NCI-H510A treated with DMSO at 0.1 percent for 48 hours (cell line): ENCODE data around the gene MYH7.
"Not testable (repeated sequence)": the region's sequence is repeated elsewhere in the genome, so short reads cannot be mapped to it uniquely, and the experiment has no call there.

ENCODE experiments used
- DNase-seq: peaks from one replicate; lab custom pipeline; 2025; lab: John Stamatoyannopoulos, UW

Gene MYH7

DNA sequence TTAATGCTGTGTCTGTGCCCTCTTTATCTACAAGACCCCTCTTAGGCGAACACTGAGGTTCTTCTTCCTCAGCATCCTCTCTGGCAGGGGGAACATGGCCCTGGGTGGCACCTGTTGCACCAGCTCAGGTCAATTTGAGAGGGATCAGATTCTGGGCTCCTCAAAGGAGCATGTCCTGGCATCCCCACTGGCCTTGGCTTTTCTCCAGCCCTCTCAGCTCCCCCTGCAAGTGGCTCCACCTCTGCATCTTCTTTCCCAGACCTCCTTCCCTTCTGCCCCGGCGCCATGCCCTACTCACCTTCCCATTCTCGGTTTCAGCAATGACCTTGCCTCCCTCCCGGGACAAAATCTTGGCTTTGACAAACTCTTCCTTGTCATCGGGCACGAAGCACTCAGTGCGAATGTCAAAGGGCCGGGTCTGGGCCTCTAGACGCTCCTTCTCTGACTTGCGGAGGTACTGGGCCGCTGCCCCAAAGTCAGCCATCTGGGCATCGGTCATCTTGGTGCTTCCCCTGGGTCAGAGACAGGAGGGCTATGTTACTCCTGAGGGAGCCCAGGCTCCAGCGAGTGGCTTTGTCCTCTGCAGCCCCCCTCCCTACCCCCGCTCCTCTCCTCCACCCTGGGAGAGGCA lies 28.6 kb downstream of the MYH7 start:
- DNase-seq: no peak

DNA sequence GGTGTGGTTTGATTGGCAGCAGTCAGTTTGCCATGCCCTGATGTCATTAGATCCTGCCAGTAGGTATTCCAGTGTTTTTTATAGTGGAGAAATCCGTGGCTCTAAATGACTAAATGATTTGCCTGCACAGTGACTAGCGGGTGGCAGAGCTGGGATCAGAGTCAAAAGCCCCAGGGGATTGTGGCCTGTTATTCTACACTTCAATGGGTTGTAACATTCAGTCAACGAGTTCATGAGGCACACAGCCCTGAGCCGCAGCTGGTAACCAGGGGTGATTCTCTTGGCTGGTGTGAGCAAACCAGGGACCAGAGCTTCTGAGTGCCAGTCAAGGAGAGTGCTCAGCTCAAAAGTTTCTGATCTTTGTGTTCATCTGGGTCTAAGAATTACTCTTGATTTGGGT lies 29.2 kb downstream of the MYH7 start:
- no peak for DNase-seq

DNA sequence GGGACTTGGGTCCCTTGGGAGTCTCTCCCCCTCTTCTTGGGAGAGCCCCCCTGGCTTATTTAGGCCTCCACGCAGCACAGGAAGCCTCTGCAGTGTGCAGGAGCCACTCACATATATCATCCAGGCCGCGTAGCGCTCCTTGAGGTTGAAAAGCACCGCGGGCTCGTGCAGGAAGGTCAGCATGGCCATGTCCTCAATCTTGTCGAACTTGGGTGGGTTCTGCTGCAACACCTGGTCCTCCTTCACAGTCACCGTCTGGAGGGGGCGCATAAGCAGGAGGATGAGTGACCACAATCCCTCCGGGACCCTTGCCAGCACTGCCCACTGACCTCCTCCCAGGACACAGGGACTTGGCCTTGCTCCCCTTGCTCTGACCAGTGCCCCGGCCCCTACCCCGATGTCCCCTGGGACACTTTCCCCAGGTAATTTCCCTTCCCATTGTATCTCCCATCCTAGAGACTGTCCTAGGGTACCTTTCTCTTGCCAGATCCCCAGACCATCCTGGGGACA lies 29.9 kb downstream of the MYH7 start:
- DNase-seq: no peak

DNA sequence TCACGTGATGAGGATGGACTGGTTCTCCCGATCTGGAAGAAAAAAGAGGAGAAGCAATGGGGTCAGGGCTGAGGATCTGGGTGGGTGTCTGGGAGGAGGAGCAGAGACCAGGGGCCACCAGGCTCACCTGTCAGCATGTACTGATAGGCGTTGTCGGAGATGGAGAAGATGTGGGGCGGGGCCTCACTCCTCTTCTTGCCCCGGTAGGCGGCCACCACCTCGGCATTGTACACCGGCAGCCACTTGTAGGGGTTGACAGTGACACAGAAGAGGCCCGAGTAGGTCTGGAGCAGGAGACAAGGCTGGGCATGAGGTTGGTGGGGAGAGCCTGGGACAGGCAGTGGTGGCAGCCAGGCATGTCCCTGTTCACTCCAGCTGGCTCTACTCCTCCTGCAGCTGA lies 30.4 kb downstream of the MYH7 start:
- no peak for DNase-seq

DNA sequence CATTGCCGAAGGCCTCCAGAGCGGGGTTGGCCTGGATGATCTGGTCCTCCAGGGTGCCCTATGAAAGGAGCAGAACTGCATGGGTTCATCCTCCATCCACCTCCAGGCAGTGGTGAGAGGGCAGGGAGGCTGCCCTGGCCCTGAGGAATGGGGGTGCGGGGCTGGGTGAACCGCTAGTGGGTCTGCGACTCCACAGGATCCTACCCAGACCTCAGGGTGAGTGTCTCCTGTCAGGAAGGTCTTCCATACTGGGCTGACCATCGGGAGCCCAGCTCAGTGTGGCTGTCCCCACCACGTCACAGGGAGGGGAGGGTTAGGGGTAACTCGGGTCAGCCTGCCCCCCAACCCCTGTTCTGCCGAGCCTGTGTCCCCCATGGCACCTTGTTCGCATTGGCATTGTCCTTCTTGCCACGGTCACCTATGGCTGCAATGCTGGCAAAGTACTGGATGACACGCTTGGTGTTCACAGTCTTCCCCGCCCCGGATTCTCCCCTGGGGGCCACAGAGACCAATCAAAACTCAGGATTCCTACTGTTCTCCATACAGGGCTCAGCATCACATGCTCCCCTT lies 31.0 kb downstream of the MYH7 start:
- no peak for DNase-seq

DNA sequence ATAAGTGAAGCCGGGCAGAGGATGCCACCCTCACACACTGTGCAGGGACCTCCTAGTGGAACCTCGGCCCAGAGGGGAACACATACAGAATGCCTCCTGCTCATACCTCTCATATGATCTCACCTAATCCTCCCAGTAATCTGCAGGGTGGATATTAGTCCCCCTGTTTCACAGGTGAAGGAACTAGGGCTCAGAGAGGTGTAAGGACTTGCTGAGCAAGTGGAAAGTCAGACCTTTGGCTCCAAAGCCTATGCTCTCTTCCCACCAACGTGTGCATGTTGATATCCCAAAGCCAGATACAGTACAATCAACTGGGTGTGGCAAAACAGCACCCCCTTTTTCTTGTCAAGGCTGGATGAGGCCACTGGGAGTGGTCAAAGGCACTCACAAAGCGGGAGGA lies 31.6 kb downstream of the MYH7 start:
- DNase-seq: no peak

DNA sequence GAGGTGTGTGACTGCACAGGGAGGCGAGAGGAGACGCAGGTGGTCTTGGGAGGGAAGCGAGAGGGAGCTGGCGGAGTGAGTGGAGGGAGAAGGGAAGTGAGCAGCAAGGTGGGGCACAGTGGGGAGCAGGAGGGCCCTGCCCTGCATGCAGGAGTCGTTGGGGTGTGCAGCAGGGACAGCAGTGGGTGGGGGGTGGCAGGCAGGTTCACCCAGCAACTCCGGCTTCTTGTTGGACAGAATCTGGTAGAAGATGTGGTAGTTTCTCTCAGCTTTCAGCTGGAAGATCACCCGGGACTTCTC lies 32.4 kb downstream of the MYH7 start:
- DNase-seq: no peak

DNA sequence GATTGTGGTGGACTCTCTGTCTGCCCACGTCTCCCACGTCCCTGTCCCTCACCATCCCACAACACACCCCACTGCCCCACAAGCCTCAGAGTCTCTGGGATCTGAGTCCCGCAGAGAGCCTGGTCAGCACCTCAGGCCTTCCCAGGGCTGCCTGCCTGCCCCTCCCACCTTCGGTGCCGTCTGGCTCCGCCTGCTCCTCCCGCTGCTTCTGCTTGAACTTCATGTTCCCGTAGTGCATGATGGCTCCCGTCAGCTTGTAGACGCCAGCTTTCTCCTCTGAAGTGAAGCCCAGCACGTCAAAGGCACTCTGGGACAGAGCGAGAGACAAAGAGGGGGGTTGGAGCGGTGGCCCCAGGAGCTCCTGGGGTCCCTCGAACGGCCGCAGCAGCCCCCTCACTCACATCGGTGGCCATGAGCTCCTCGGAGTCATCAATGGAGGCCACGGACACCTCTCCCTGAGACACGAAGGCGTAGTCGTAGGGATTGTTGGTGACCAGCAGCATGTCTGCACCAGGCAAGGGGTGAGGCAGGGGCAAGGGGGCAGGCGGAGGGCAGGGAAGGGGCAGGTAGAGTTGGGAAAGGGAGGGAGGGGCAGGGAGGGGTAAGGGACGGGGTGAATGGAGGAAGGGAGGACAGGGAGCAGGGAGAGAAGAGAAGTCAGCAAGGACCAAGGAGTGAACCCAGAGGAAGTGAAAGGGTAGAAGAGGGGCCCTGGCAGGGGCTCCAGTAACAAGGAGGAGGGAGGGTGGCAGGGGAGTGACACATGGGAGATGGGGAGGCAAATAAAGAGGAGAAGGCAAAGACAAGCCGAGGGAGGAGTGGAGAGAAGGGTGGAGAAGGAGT lies 32.9 kb downstream of the MYH7 start:
- no peak for DNase-seq

DNA sequence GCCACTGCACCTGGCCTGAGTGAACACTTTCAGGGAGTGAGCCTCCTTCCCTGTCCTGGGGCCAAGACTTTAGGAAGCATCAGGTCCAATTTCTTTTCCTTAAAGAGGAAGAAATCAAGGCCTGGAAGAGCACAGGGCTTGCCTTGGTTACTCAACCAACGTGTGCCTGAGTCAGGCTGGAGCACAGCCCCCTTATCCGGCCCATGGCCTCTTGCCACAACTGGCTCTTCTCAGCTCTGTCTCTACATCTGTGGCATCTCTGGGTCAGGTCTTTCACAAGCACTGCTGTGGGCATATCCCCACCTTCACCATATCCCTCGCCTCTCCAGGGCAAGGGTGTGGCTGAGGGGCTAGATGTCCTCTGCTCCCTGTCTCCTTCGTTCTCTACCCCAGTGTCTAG lies 34.2 kb downstream of the MYH7 start:
- DNase-seq: no peak

DNA sequence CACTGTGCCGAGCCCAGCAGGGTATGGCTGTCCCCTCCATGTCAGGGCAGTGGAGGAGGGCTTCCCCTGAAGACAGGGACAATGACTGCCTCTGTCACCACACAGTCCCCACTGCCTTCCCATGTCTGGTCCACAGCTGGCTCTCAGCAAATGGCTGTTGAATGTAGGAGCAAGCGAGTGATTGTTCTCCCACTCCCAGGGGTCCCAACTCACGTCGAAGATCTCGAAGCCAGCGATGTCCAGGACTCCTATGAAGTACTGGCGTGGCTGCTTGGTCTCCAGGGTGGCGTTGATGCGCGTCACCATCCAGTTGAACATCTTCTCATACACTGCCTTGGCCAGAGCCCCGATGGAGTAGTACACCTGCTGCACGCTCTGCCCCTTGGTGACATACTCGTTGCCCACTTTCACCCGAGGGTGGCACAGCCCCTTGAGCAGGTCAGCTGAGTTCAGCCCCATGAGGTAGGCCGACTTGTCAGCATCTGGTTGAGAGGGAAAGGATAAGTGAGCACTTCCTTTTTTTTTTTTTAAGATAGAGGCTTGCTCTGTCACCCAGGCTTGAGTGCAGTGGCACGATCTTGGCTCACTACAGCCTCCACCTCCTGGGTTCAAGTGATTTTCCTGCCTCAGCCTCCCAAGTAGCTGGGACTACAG lies 34.8 kb downstream of the MYH7 start:
- DNase-seq: not testable (repeated sequence)

DNA sequence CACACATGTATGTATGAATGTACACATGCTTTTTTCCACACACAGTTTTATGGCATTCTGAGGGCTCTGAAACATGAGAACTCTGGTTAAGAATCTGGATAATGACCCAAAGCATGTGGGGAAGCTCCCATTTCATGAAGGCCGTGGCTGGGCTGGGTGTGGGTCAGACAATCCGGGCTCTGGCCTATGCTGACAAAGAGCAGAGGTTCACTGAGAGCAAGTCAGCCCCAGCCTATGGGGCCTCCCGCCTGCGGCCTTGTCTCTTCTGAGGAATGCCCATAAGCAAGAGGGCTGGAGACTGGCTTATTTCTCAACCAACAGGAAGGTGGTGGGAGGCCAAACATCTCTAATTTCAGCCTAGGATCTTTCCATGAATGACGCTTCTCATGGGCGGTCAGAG lies 35.9 kb downstream of the MYH7 start:
- DNase-seq: no peak

DNA sequence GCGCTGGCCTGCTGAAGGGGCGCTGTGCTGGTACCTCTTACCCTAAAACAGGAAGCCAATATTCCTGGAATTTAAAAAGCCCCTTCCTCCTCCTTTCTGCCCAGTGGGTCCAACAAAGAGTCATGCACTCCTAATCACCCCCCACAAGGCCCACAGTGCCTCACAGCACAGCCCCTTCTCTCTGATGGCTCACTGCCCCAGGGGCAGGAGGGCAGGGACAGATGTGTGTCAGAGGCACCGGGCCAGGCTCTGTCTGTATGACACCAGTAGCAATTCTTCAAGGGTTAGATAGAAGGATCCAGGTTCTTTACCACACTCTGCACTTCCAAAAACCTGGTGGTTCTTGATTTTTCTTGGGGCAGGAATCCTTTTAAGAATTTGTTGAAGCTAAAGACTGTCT lies 36.3 kb downstream of the MYH7 start:
- DNase-seq: no peak

DNA sequence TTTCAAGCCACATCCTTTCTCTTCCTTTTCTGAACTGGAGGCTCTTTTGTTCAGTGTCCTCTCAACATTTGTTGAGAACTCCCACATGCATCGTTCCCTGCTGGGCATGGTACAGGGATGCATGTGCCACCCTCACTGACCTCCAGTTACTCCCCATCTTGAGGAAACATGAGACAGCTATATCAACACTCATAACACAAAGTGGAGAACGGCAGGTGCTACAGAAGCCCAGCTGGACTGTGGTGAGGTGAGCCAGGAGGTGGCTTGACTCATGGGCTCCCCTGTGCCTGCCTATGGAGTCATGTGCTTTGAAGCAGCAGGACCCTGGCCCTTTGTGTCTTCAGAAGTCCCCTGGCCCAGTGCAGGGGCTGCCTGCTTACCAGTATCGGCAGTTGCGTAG lies 37.1 kb downstream of the MYH7 start:
- peak; percentile 64 for DNase-seq

DNA sequence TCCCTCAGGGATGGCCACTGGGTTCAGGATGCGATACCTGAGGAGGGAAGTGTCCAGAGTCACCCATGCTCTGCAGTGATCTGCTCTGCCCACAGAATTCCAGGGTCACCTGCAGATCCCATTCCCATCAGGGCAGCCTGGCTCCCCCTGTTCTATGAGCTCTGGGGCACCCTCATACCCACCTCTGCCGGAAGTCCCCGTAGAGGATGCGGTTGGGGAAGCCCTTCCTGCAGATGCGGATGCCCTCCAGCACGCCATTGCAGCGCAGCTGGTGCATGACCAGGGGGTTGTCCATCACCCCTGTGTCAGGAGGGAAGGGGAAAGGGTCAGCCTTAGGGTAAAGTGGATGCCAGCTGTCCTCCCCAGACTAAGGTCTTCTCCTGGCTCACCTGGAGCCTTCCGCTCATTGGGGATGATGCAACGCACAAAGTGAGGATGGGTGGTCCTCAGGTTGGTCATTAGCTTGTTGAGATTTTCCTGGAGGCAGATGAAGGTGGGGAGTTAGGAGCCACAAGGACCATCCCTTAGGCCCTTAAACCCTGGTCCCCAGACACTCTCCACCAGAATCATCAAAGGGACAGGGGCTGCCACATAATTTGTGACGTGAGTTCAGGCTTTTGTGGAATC lies 38.6 kb downstream of the MYH7 start:
- DNase-seq: no peak

DNA sequence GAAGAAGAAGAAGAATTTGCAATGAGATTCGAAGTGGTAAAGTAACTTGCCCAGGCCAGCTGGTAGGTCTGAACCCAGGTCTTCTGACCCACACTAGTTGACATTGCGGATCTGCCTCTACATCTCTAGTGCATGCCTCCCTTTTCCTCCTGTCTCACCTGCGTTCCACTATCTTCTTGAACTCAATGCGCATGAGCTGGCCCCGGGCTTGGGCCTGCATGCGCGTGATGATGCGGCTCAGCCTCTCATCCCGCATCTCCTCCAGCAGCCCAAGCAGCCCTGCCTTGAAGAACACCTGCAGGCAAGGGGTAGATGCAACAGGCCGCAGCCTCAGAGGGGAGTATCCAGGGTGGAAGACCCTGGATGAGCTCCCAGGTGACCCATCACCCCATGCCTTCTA lies 39.3 kb downstream of the MYH7 start:
- no peak for DNase-seq

DNA sequence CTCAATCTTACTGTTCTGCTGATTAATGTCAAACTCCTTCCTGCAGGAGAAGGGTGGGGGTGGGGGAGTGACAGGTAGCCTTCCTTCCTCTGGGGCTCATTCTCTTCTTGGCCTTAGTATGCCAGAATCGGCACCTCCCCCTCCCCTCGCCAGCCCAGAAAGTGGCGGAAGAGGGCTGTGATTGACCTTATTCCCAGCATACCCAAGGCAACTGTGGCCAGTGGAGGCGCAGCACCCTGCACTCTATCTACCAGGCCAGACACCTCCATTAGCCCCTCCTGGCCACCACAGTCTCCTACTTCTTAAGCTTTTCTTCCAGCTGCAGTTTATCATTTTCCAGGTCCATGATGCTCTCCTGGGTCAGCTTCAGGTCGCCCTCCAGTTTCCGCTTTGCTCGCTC lies 42.8 kb downstream of the MYH7 start:
- no peak for DNase-seq

DNA sequence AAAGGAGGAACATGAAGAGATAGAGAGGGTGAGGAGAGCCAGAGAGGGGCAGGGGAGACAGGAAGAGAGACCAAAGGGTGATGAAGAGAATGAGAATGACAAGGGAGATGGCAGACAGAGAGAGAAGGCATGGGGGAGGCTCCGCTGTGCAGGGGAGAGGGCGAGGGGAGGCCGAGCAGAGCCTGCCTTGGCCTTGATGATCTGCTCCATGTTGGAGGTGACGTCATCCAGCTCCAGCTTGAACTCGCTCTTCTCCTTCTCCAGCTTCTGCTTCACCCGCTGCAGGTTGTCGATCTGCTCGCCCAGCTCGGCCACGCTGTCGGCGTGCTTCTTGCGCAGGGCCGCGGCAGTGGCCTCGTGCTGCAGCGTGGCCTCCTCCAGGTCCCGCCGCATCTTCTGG lies 45.6 kb downstream of the MYH7 start:
- not testable (repeated sequence) for DNase-seq

DNA sequence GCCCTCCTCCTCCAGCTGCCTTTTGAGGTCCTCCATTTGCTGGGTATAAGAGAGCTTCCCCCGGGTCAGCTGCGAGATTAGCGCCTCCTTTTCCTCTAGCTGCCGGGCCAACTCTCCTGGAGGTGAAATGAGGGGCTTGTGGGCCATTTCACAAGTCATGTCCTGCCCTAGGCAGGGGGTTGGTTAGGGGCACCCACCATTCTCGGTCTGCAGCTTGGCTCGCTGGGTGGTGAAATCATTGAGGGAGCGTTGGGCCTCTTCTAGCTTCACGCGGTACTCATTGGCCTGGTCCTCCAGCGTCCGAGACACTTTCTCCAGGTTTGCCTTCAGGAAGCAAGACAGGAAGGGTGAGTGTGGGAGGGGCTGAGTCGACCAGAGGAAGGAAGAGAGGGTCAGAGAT lies 46.1 kb downstream of the MYH7 start:
- DNase-seq: no peak

DNA sequence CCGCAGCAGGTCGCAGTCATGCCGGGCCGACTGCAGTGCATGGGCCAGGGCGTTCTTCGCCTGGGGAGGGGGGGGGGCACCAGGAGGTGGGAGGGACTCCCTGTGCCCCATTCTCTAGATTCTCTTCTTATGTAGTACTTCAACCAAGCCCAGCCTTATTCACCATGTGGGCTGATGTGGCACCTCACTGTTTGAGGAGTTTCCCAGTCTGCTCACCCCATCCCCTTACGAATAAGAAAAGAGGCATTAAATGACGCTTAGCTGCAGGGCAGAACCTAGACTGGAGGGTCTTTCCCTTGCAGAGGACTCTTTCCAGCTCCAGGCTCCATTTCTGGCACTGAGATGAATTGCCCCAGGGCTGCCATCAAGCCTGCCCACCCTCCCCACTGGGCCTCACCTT lies 46.5 kb downstream of the MYH7 start:
- DNase-seq: no peak

DNA sequence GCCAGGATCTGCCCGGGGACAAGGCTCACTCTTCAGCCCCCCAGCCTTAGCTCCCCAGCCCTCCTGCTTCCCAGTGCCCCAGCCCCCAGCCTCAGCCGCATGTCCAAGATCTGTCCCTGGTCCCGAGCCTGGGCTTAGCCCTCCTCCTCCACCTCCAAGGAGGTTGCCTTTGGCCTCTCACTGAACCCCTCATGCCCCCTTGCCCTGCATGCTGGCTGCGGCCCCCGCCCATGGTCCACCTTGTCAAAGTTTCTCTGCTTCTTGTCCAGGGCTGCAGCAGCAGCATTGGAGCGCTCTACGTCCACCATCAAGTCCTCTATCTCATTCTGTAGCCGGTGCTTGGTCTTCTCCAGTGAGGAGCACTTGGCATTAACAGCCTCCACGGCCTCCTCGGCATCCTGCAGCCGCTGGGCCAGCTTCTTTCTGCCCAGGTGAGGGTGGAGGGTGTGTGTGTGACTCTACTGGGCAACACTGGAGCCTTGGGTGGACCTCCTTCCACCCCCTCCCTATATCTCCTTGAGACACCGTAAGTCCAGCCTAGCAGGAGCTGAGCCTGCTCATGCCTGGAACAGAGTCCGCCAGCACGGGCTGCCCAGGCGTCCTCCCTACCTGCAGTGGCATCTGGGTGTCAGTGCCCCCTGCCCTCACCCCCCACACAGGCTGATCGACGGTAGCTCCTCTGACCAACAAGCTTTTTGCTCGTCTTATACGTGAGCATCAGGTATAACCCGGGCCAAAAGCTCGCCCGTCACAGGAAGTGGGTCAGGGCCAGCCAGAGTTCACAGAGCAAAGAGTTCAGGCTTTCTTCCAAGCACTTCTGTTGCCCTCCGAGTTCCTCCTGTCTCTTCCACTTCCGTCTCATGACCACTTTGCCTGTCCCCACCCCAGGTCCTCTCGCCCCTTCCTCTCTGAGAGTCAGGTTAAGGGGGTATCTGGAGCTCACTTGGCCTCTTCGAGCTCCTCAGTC lies 47.3 kb downstream of the MYH7 start:
- DNase-seq: no peak

DNA sequence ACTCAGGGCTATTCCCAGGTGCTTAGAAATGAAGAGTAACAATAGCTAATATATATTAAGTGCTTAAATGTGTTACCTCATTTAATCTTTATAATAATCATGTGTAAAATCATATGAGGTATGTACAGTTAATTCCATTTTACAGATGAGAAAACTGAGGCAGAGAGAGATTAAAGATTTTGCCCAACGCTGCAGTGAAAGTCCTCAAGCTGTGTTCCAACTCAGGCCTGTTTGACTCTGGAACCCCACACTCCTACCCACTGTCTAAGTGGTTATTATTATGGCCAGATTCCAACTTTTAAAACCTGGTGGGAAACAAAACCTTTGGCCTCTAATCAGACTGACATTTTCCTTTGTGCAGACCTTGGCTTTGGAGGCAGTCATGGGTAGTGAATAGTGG lies 48.5 kb downstream of the MYH7 start:
- DNase-seq: no peak
